CD14-positive monocyte (primary cell): ENCODE results near the gene CCM2. TPM values are rescaled to one million over a fixed set of nuclear protein-coding genes. Genes with fewer than 3 reads are reported as not detected.
A peak's percentile ranks its signal among the peaks of the same experiment; 100 is the strongest.

Experiments used
- DNase-seq, 3 donors: peaks; one replicate each; pipeline ENCODE4 v3.0.0-alpha.2; 2011 to 2022
- H2AFZ ChIP-seq: 2 replicates; pipeline ENCODE4 v1.6.0; 2012; ENCODE audit warnings: mild to moderate bottlenecking, low read depth, low read length, inconsistent platforms; ENCODE audit not compliant: insufficient read depth, poor library complexity, severe bottlenecking
- H3K27ac ChIP-seq, 2 donors: 1 replicate in 1 of 2; 2 replicates in 1 of 2; pipeline ENCODE4 v1.5.1; 2012 to 2013; ENCODE audit warnings: low read length in 2 of 2, control low read depth in 1 of 2, inconsistent platforms in 1 of 2, low read depth in 1 of 2, mild to moderate bottlenecking in 1 of 2
- H3K27me3 ChIP-seq, 2 donors: one replicate each; pipeline versions ENCODE4 v1.6.0 to v1.6.1; 2011 to 2013; ENCODE audit warnings: low read length in 2 of 2; ENCODE audit not compliant: control insufficient read depth in 2 of 2, insufficient read depth in 2 of 2
- H3K36me3 ChIP-seq, 2 donors: replicated peaks in 1 of 2; 1 replicate in 1 of 2; 2 replicates in 1 of 2; pipeline versions ENCODE4 v1.5.1 to v1.6.1; 2012 to 2013; ENCODE audit warnings: low read length in 2 of 2, control low read depth in 1 of 2, inconsistent platforms in 1 of 2, mild to moderate bottlenecking in 1 of 2; ENCODE audit not compliant: insufficient read depth in 2 of 2, control insufficient read depth in 1 of 2
- H3K4me1 ChIP-seq, 2 donors: 1 replicate in 1 of 2; 2 replicates in 1 of 2; pipeline versions ENCODE4 v1.5.1 to v1.6.1; 2012 to 2013; ENCODE audit warnings: low read length in 2 of 2, control low read depth in 1 of 2, inconsistent platforms in 1 of 2, mild to moderate bottlenecking in 1 of 2, moderate library complexity in 1 of 2; ENCODE audit not compliant: insufficient read depth in 2 of 2, control insufficient read depth in 1 of 2
- H3K4me2 ChIP-seq: replicated peaks from 2 replicates; pipeline ENCODE3; 2012; ENCODE audit warnings: low read length, moderate library complexity, mild to moderate bottlenecking; ENCODE audit not compliant: poor library complexity, severe bottlenecking; ENCODE audit errors: extremely low read depth
- H3K4me3 ChIP-seq, 3 experiments: fragments of 200-600 bp in 1 of 3; sonication (generic) in 1 of 3; replicated peaks in 1 of 3; 1 replicate in 2 of 3; 2 replicates in 1 of 3; pipeline ENCODE4 v1.5.1; 2011 to 2013; ENCODE audit warnings: low read length in 3 of 3, mild to moderate bottlenecking in 3 of 3, control low read depth in 2 of 3, low read depth in 2 of 3, inconsistent platforms in 1 of 3, moderate library complexity in 1 of 3
- H3K79me2 ChIP-seq: 2 replicates; pipeline ENCODE4 v1.6.0; 2012; ENCODE audit warnings: mild to moderate bottlenecking, control low read depth, inconsistent platforms, low read length, moderate library complexity; ENCODE audit not compliant: insufficient read depth
- H3K9ac ChIP-seq: 2 replicates; pipeline ENCODE4 v1.6.0; 2017; ENCODE audit warnings: low read length, mild to moderate bottlenecking; ENCODE audit not compliant: insufficient read depth, poor library complexity, severe bottlenecking
- H3K9me3 ChIP-seq, 2 donors: replicated peaks in 1 of 2; 1 replicate in 1 of 2; 2 replicates in 1 of 2; pipeline versions ENCODE4 v1.5.1 to v1.6.1; 2012 to 2013; ENCODE audit warnings: low read length in 2 of 2, control low read depth in 1 of 2; ENCODE audit not compliant: control insufficient read depth in 1 of 2, insufficient read depth in 1 of 2
- H4K20me1 ChIP-seq: 2 replicates; pipeline ENCODE4 v1.6.0; 2012; ENCODE audit warnings: mild to moderate bottlenecking, low read length, control low read depth, moderate library complexity; ENCODE audit not compliant: insufficient read depth
- H3K27ac Mint-ChIP-seq, 7 donors: one replicate each; pipeline ENCODE4 v1.8.0; 2020; ENCODE audit warnings: mild to moderate bottlenecking in 7 of 7, mixed read lengths in 7 of 7, moderate library complexity in 6 of 7, inconsistent platforms in 2 of 7
- H3K27me3 Mint-ChIP-seq, 3 donors: one replicate each; pipeline ENCODE4 v1.8.0; 2021 to 2022; ENCODE audit warnings: low read depth in 3 of 3, mild to moderate bottlenecking in 3 of 3, mixed read lengths in 3 of 3, moderate library complexity in 3 of 3, inconsistent platforms in 1 of 3
- H3K36me3 Mint-ChIP-seq, 2 donors: one replicate each; pipeline ENCODE4 v1.8.0; 2020; ENCODE audit warnings: mixed read lengths in 2 of 2, inconsistent platforms in 1 of 2, mild to moderate bottlenecking in 1 of 2
- H3K4me1 Mint-ChIP-seq: one replicate; pipeline ENCODE4 v1.8.0; 2020; ENCODE audit warnings: mild to moderate bottlenecking, mixed read lengths
- H3K4me3 Mint-ChIP-seq, 2 donors: one replicate each; pipeline ENCODE4 v1.8.0; 2020; ENCODE audit warnings: mild to moderate bottlenecking in 2 of 2, mixed read lengths in 2 of 2, moderate library complexity in 1 of 2
- H3K9me3 Mint-ChIP-seq, 7 donors: one replicate each; pipeline ENCODE4 v1.8.0; 2020 to 2022; ENCODE audit warnings: mixed read lengths in 7 of 7, mild to moderate bottlenecking in 6 of 7, moderate library complexity in 6 of 7, inconsistent platforms in 2 of 7
- WGBS: methylation state at CpG from one replicate; pipeline ENCODE4 v1.1.5; 2013; ENCODE audit warnings: missing lambda C conversion rate; ENCODE audit not compliant: insufficient coverage; 5-methylcytosine and 5-hydroxymethylcytosine counted together
- intact Hi-C, 2 donors: fragments of 100-400 bp; cut with micrococcal nuclease; formaldehyde crosslinking; loops; one replicate each; pipeline versions ENCODE4 v1.15.0 to v1.15.1; 2023
- polyA plus RNA-seq, 3 donors: library from polyadenylated mRNA; depleted of rRNA in 1 of 3; unstranded in 2 of 3; stranded (reverse) in 1 of 3; fragments of 300-500 nt in 2 of 3; fragments of >200 nt in 1 of 3; fragmentation: Illumina TruSeq in 2 of 3; gene quantifications; 1 replicate in 2 of 3; 2 replicates in 1 of 3; pipeline ENCODE4 v1.2.3, GENCODE V29; 2012 to 2021
- TF ChIP-seq, protein P1 (sequence below): fragments of 200-600 bp; IDR thresholded peaks from one replicate; pipeline ENCODE4 v1.8.0; 2022; ENCODE audit warnings: antibody characterized with exemption, mild to moderate bottlenecking

The CCM2 gene
- polyA plus RNA-seq, 3 donors: 38.5 to 102 (median 51.4) TPM

DNA sequence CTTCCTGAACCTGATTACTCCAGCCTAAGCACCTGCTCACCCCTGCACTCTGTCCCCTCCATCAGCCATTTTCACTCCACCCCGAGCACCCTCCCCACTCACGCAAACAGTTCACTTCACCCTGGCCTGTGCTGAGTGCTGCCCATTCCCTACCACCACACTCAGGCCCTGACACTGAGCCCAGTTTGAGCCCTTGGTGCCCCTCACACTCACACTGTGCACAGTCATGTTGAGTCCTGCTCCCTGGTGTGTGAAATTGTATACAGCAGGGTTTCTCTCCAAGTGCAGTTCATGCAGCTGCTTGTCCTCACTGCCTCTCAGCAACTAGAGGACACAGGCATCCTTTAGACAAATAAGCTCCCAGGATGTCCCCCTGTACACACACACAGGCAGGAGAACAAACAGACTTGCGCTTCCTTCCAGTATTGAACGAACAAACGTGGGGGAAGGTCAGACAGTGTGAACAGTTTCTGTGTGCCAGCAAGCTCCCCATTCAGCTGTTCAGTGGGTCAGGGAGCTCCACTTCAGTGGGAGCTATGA lies 28.0 kb upstream of the CCM2 start:
- Histone ChIP-seq H3K4me2 (no peak overlapping the region), H3K9ac (no peak overlapping the region), H3K27ac (peak overlapping the region in 1 of 2 donors; percentile 100), H3K4me1 (peaks cover 15 to 23% of the 10 kb centered on the region in 2 donors), H3K27me3 (no peaks in the 10 kb centered on the region), H3K4me3 (no peak overlapping the region), H4K20me1 (peaks cover 99% of the 10 kb centered on the region), H3K79me2 (peaks cover 64% of the 10 kb centered on the region), H2AFZ (no peak overlapping the region), H3K36me3 (peaks cover 98 to 99% of the 10 kb centered on the region in 2 donors), H3K9me3 (no peaks in the 10 kb centered on the region)
- no peak overlapping the region for H3K4me3 Mint-ChIP-seq
- H3K36me3 Mint-ChIP-seq: peaks cover 87 to 99% of the 10 kb centered on the region in 2 donors
- peak overlapping the region in 5 of 7 donors; percentile 11 to 89 (median 48) for H3K27ac Mint-ChIP-seq
- no peaks in the 10 kb centered on the region for H3K27me3 Mint-ChIP-seq
- intact Hi-C loops: loop anchor here (2.0 to 10.0 kb wide), 4 partner anchors 27 to 165 kb away; no protein-coding TSS in a partner anchor
- WGBS: 92% methylated on average over 5 of the region's 5 CpGs
- H3K4me1 Mint-ChIP-seq: peaks cover 18% of the 10 kb centered on the region
- peak in 1 of 3 donors; percentile 3 for DNase-seq
- TF ChIP-seq, protein P1, sequence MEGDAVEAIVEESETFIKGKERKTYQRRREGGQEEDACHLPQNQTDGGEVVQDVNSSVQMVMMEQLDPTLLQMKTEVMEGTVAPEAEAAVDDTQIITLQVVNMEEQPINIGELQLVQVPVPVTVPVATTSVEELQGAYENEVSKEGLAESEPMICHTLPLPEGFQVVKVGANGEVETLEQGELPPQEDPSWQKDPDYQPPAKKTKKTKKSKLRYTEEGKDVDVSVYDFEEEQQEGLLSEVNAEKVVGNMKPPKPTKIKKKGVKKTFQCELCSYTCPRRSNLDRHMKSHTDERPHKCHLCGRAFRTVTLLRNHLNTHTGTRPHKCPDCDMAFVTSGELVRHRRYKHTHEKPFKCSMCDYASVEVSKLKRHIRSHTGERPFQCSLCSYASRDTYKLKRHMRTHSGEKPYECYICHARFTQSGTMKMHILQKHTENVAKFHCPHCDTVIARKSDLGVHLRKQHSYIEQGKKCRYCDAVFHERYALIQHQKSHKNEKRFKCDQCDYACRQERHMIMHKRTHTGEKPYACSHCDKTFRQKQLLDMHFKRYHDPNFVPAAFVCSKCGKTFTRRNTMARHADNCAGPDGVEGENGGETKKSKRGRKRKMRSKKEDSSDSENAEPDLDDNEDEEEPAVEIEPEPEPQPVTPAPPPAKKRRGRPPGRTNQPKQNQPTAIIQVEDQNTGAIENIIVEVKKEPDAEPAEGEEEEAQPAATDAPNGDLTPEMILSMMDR: no peak
- no peaks in the 10 kb centered on the region for H3K9me3 Mint-ChIP-seq

GRCh38 chr7:44972562-44972961 lies 27.4 kb upstream of the CCM2 start:
- H3K9me3 ChIP-seq: no peaks in the 10 kb centered on the region
- no peak overlapping the region for H3K4me2 ChIP-seq
- intact Hi-C loops: loop anchor here (2.0 to 10.0 kb wide), 4 partner anchors 26 to 165 kb away; no protein-coding TSS in a partner anchor
- WGBS: 93% methylated on average over 3 of the region's 3 CpGs
- Mint-ChIP-seq H3K27me3 (no peaks in the 10 kb centered on the region), H3K4me1 (peaks cover 22% of the 10 kb centered on the region), H3K4me3 (no peak overlapping the region), H3K27ac (peak overlapping the region in 4 of 7 donors; percentile 19 to 73 (median 47)), H3K9me3 (no peaks in the 10 kb centered on the region), H3K36me3 (peaks cover 81 to 95% of the 10 kb centered on the region in 2 donors)
- TF ChIP-seq, protein P1: no peak
- peaks cover 18 to 26% of the 10 kb centered on the region in 2 donors for H3K4me1 ChIP-seq
- no peaks in the 10 kb centered on the region for H3K27me3 ChIP-seq
- no peak overlapping the region for H3K9ac ChIP-seq
- H3K36me3 ChIP-seq: peaks cover 92 to 93% of the 10 kb centered on the region in 2 donors
- H3K27ac ChIP-seq: peak overlapping the region in 1 of 2 donors; percentile 100
- DNase-seq: no peak
- H3K79me2 ChIP-seq: peaks cover 70% of the 10 kb centered on the region
- H2AFZ ChIP-seq: no peak overlapping the region
- peaks cover 95% of the 10 kb centered on the region for H4K20me1 ChIP-seq
- H3K4me3 ChIP-seq: no peak overlapping the region
